ENCODE measurements around the gene CCDC85C. TPM values are rescaled to one million over a fixed set of nuclear protein-coding genes. Genes with fewer than 3 reads are reported as not detected.

CCDC85C gene
- total RNA-seq, 1 donor from 2014 or later, result 1.9 TPM

GRCh38 chr14:99575043-99576023, 28.7 kb downstream of the CCDC85C start:
- Mint-ChIP-seq H3K27ac (no peak overlapping the region), H3K27me3 (no peaks in the 10 kb centered on the region), H3K4me3 (no peak overlapping the region), H3K36me3 (ENCODE audit: low read depth) (no peaks in the 10 kb centered on the region), H3K9me3 (no peaks in the 10 kb centered on the region), H3K4me1 (peaks cover 10% of the 10 kb centered on the region)
- ChIA-PET CTCF (no interaction called here), POLR2A (no interaction called here)
- TF ChIP-seq CTCF (IDR thresholded peaks at IDR 0.05), result no peak
- ATAC-seq (ENCODE audit: low read depth), result no peak
- intact Hi-C loops (cut with micrococcal nuclease), result no loop called here
- no peak for DNase-seq

- ATAC-seq (ENCODE audit: low read depth) (no peak), DNase-seq (no peak)
- no peak overlapping the region for H3K4me3 Mint-ChIP-seq
- H3K36me3 Mint-ChIP-seq (ENCODE audit: low read depth), result no peaks in the 10 kb centered on the region
- H3K27me3 Mint-ChIP-seq, result no peaks in the 10 kb centered on the region
- no peak overlapping the region for H3K27ac Mint-ChIP-seq
- no peaks in the 10 kb centered on the region for H3K9me3 Mint-ChIP-seq
- intact Hi-C loops (cut with micrococcal nuclease), result no loop called here
- no peak for TF ChIP-seq CTCF (IDR thresholded peaks at IDR 0.05)
- POLR2A ChIA-PET, result no interaction called here
- CTCF ChIA-PET, result no interaction called here
- H3K4me1 Mint-ChIP-seq, result peaks cover 8% of the 10 kb centered on the region
These were observed 29.7 kb downstream of the CCDC85C start for GRCh38 chr14:99574099-99574880.

- intact Hi-C loops (cut with micrococcal nuclease), result no loop called here
- H3K36me3 Mint-ChIP-seq (ENCODE audit: low read depth), result no peaks in the 10 kb centered on the region
- ATAC-seq (ENCODE audit: low read depth) (no peak), DNase-seq (no peak)
- no peaks in the 10 kb centered on the region for H3K27me3 Mint-ChIP-seq
- H3K9me3 Mint-ChIP-seq, result no peaks in the 10 kb centered on the region
- ChIA-PET CTCF (no interaction called here), POLR2A (no interaction called here)
- no peak overlapping the region for H3K4me3 Mint-ChIP-seq
- no peak for TF ChIP-seq CTCF (IDR thresholded peaks at IDR 0.05)
- peaks cover 8% of the 10 kb centered on the region for H3K4me1 Mint-ChIP-seq
- no peak overlapping the region for H3K27ac Mint-ChIP-seq
These were observed 30.4 kb downstream of the CCDC85C start for GRCh38 chr14:99573436-99574098.

- DNase-seq (no peak), ATAC-seq (ENCODE audit: low read depth) (peak; percentile 40)
- Mint-ChIP-seq H3K4me3 (no peak overlapping the region), H3K9me3 (no peaks in the 10 kb centered on the region), H3K36me3 (ENCODE audit: low read depth) (no peaks in the 10 kb centered on the region), H3K4me1 (peaks cover 8% of the 10 kb centered on the region), H3K27me3 (no peaks in the 10 kb centered on the region), H3K27ac (no peak overlapping the region)
- POLR2A ChIA-PET, result no interaction called here
- CTCF ChIA-PET, result no interaction called here
- intact Hi-C loops (cut with micrococcal nuclease), result no loop called here
- TF ChIP-seq CTCF (IDR thresholded peaks at IDR 0.05), result no peak
These were observed 31.0 kb downstream of the CCDC85C start for GRCh38 chr14:99573000-99573330.

Data from activated B cell treated with CpG ODN at 0.5 μM for 24 hours (primary cell).